Measurements from ENCODE around the gene MVP.

- TF ChIP-seq CTCF (IDR thresholded peaks at IDR 0.05; ENCODE audit: poor library complexity), result no peak
- no peak for TF ChIP-seq EZH2phosphoT487 (IDR thresholded peaks at IDR 0.05; ENCODE audit: low read depth, severe bottlenecking, unreplicated experiment)
- no peak for TF ChIP-seq EZH2 (IDR thresholded peaks at IDR 0.05; ENCODE audit: borderline replicate concordance)
These were observed 14.1 kb upstream of the MVP start, which contains the start of gene MAZ for GRCh38 chr16:29806099-29806579.
